A673 (cell line): ENCODE data around the gene BBX.

Experiments
- CTCF ChIP-seq: fragments of 300-800, 200-600 bp; sonication (generic); conservative IDR thresholded peaks from 2 replicates; pipeline ENCODE4 v1.5.1; 2017; ENCODE audit warnings: low read depth, mild to moderate bottlenecking, antibody characterized with exemption, low read length, moderate library complexity, mixed read lengths
- EZH2 ChIP-seq: fragments of 200-600 bp; sonication (generic); IDR thresholded peaks from 2 replicates; pipeline ENCODE4 v1.6.1; 2017; ENCODE audit warnings: borderline replicate concordance, low read depth, mild to moderate bottlenecking, mixed read lengths, antibody characterized with exemption, low read length; ENCODE audit not compliant: poor library complexity, severe bottlenecking

- TF ChIP-seq EZH2 (no peak), CTCF (peak; percentile 62)
Measured at GRCh38 chr3:107740992-107741896, 218.5 kb downstream of the BBX start.
